ENCODE data around the gene ADAMTSL3. TPM values are rescaled to one million over a fixed set of nuclear protein-coding genes. Genes with fewer than 3 reads are reported as not detected.

The ADAMTSL3 gene
- total RNA-seq, 1 donor from 2014 or later, result 0.64 TPM

DNA sequence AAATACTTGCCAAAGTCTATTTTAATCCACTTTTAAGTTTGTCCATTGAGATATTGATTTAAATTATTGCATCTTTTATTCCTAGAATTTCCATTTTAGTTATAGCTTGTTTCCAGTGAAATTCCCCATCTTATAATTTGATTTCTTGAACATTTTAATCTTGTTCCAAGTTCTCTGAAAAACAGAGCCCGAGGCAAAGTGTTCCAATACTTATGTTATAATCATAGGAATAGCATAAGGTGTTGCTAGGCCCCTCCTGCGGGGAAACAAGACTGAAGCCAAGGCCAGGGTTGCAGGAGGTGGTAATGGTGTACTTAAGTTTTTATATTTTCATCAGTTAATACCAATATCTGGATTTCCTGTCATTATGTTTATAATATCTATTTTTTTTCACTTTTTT lies 226.6 kb downstream of the ADAMTSL3 start:
- no peak overlapping the region for H3K27ac Mint-ChIP-seq (ENCODE audit: unreplicated experiment)
- no peak for DNase-seq (ENCODE audit: low spot score)
- no peaks in the 10 kb centered on the region for H3K27me3 Mint-ChIP-seq (ENCODE audit: unreplicated experiment)
- H3K4me3 Mint-ChIP-seq (ENCODE audit: unreplicated experiment), result no peak overlapping the region
- TF ChIP-seq, protein P1, sequence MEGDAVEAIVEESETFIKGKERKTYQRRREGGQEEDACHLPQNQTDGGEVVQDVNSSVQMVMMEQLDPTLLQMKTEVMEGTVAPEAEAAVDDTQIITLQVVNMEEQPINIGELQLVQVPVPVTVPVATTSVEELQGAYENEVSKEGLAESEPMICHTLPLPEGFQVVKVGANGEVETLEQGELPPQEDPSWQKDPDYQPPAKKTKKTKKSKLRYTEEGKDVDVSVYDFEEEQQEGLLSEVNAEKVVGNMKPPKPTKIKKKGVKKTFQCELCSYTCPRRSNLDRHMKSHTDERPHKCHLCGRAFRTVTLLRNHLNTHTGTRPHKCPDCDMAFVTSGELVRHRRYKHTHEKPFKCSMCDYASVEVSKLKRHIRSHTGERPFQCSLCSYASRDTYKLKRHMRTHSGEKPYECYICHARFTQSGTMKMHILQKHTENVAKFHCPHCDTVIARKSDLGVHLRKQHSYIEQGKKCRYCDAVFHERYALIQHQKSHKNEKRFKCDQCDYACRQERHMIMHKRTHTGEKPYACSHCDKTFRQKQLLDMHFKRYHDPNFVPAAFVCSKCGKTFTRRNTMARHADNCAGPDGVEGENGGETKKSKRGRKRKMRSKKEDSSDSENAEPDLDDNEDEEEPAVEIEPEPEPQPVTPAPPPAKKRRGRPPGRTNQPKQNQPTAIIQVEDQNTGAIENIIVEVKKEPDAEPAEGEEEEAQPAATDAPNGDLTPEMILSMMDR (IDR thresholded peaks at IDR 0.05; ENCODE audit: unreplicated experiment), result no peak
- H3K9me3 Mint-ChIP-seq (ENCODE audit: unreplicated experiment), result no peaks in the 10 kb centered on the region
- H3K36me3 Mint-ChIP-seq (ENCODE audit: low read depth, unreplicated experiment), result no peaks in the 10 kb centered on the region
- H3K4me1 Mint-ChIP-seq (ENCODE audit: unreplicated experiment), result no peaks in the 10 kb centered on the region

DNA sequence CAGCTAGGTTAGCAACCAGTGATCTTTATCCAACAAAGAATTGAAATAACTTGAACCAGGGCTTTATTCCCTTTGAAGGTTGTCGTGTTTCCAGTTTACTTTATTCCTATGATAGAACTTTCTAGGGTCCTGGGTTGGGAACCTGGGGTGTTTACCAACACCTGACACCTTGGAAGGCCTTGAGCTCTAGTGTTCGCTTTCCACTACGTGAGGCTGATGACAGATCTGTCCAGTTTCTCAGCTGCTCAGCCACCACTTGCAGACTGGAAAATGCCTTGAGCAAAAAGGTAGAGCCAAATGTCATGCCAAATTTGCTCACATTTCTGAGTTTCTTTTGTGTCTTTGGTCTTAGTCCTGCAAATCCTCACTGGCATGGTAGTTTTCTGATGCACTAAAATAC lies 227.2 kb downstream of the ADAMTSL3 start:
- Mint-ChIP-seq H3K4me1 (ENCODE audit: unreplicated experiment) (no peaks in the 10 kb centered on the region), H3K27me3 (ENCODE audit: unreplicated experiment) (no peaks in the 10 kb centered on the region), H3K27ac (ENCODE audit: unreplicated experiment) (no peak overlapping the region), H3K4me3 (ENCODE audit: unreplicated experiment) (no peak overlapping the region), H3K9me3 (ENCODE audit: unreplicated experiment) (no peaks in the 10 kb centered on the region), H3K36me3 (ENCODE audit: low read depth, unreplicated experiment) (no peaks in the 10 kb centered on the region)
- DNase-seq (ENCODE audit: low spot score), result no peak
- TF ChIP-seq, protein P1 (IDR thresholded peaks at IDR 0.05; ENCODE audit: unreplicated experiment), result no peak

DNA sequence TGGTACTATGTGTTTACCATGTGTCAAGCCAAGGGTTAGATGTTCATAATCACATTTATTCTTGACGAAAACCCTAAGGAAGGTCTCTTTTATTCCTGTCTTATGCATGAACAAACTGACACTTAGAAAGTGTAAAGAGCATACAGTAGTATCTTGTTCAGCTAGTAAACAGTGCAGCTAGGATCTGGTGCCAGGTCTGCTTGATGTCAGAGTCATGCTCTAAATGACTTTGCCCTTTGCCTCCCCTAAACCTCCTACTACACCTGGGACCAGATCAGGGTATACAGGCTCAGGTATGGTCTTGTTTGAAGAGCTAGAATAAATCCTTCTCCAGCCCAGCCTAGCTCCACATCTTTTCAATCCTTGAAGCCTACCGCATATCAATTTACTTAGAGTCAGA lies 232.4 kb downstream of the ADAMTSL3 start:
- Mint-ChIP-seq H3K27me3 (ENCODE audit: unreplicated experiment) (no peaks in the 10 kb centered on the region), H3K4me3 (ENCODE audit: unreplicated experiment) (no peak overlapping the region), H3K36me3 (ENCODE audit: low read depth, unreplicated experiment) (no peaks in the 10 kb centered on the region), H3K27ac (ENCODE audit: unreplicated experiment) (no peak overlapping the region), H3K4me1 (ENCODE audit: unreplicated experiment) (peaks cover 21% of the 10 kb centered on the region), H3K9me3 (ENCODE audit: unreplicated experiment) (no peaks in the 10 kb centered on the region)
- TF ChIP-seq, protein P1 (IDR thresholded peaks at IDR 0.05; ENCODE audit: unreplicated experiment), result no peak
- no peak for DNase-seq (ENCODE audit: low spot score)

DNA sequence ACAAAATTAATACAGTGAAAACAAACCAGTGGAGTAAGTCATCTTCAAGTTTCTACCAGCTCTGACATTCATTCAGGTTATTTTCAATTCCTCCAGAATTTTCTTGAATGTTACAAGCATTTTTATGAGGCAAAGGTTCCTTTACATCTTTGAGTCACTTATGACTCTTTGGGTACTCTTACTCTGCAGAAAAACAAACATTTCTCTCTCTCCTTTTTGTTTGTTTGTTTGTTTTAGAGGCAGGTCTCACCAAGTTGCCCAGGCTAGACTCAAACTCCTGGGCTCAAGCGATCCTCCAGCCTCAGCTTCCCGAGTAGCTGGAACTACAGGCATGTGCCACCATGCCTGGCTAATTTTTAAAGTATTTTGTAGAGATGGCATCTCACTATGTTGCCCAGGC lies 233.5 kb downstream of the ADAMTSL3 start:
- DNase-seq (ENCODE audit: low spot score), result no peak
- Mint-ChIP-seq H3K27me3 (ENCODE audit: unreplicated experiment) (no peaks in the 10 kb centered on the region), H3K4me3 (ENCODE audit: unreplicated experiment) (no peak overlapping the region), H3K4me1 (ENCODE audit: unreplicated experiment) (peaks cover 23% of the 10 kb centered on the region), H3K36me3 (ENCODE audit: low read depth, unreplicated experiment) (no peaks in the 10 kb centered on the region), H3K9me3 (ENCODE audit: unreplicated experiment) (no peaks in the 10 kb centered on the region), H3K27ac (ENCODE audit: unreplicated experiment) (no peak overlapping the region)
- TF ChIP-seq, protein P1 (IDR thresholded peaks at IDR 0.05; ENCODE audit: unreplicated experiment), result no peak

DNA sequence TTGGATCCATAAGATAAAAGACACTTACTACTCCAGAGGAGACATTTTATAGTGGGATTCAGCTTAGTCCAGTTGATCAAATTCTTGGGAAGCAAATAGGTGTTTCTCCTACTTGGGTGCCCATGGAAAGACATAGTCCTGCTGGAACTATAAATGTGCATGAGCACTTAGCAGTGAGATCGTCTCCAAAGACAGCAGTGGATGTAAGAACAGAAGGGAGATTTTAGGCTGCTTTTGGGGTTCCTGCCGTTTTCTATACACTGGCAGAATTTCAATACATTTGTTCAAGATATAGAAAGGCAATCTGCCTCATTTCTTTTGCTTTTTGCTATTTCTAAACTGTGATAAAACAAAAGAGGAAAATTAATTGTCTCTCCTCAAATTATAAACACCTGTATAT lies 234.0 kb downstream of the ADAMTSL3 start:
- no peaks in the 10 kb centered on the region for H3K9me3 Mint-ChIP-seq (ENCODE audit: unreplicated experiment)
- H3K27me3 Mint-ChIP-seq (ENCODE audit: unreplicated experiment), result no peaks in the 10 kb centered on the region
- no peaks in the 10 kb centered on the region for H3K36me3 Mint-ChIP-seq (ENCODE audit: low read depth, unreplicated experiment)
- H3K4me1 Mint-ChIP-seq (ENCODE audit: unreplicated experiment), result peaks cover 23% of the 10 kb centered on the region
- no peak for DNase-seq (ENCODE audit: low spot score)
- TF ChIP-seq, protein P1 (IDR thresholded peaks at IDR 0.05; ENCODE audit: unreplicated experiment), result no peak
- no peak overlapping the region for H3K27ac Mint-ChIP-seq (ENCODE audit: unreplicated experiment)
- no peak overlapping the region for H3K4me3 Mint-ChIP-seq (ENCODE audit: unreplicated experiment)
